GM18519 (cell line): Measurements from ENCODE around the gene BLVRA.

Experiments used
- ATAC-seq: cut with Tn5 transposase; IDR thresholded peaks from one replicate; pipeline ENCODE4 v1.9.1; 2021; ENCODE audit warnings: mild to moderate bottlenecking, moderate library complexity; ENCODE audit not compliant: unreplicated experiment, low FRiP score

The BLVRA gene

GRCh38 chr7:43747328-43748105 lies 11.0 kb upstream of the BLVRA start:
- no peak for ATAC-seq

- ATAC-seq, result no peak
Observed at GRCh38 chr7:43749383-43749940, 9.0 kb upstream of the BLVRA start.

- peak; percentile 19 for ATAC-seq
Observed at GRCh38 chr7:43750016-43750887, 8.2 kb upstream of the BLVRA start.

- no peak for ATAC-seq
Observed at GRCh38 chr7:43752411-43752810, 6.1 kb upstream of the BLVRA start.

- ATAC-seq, result no peak
Observed at GRCh38 chr7:43753271-43753810, 5.1 kb upstream of the BLVRA start.

GRCh38 chr7:43753843-43754242 lies 4.6 kb upstream of the BLVRA start:
- ATAC-seq, result no peak

GRCh38 chr7:43754596-43754995 lies 3.9 kb upstream of the BLVRA start:
- ATAC-seq, result no peak

- ATAC-seq, result no peak
Observed at GRCh38 chr7:43756368-43757072, 2.0 kb upstream of the BLVRA start.

- no peak for ATAC-seq
Observed at GRCh38 chr7:43757073-43757720, 1.3 kb upstream of the BLVRA start.

- peak; percentile 36 for ATAC-seq
Observed at GRCh38 chr7:43758822-43759683, 573 bp downstream of the BLVRA start.

GRCh38 chr7:43760861-43761260 lies 2.4 kb downstream of the BLVRA start:
- ATAC-seq, result no peak

- ATAC-seq, result no peak
Observed at GRCh38 chr7:43761382-43761781, 2.9 kb downstream of the BLVRA start.

GRCh38 chr7:43761938-43762692 lies 3.6 kb downstream of the BLVRA start:
- no peak for ATAC-seq

- ATAC-seq, result no peak
Observed at GRCh38 chr7:43763183-43763582, 4.7 kb downstream of the BLVRA start.

- no peak for ATAC-seq
Observed at GRCh38 chr7:43764039-43764761, 5.7 kb downstream of the BLVRA start.

GRCh38 chr7:43764807-43765491 lies 6.5 kb downstream of the BLVRA start:
- ATAC-seq, result no peak

- ATAC-seq, result no peak
Observed at GRCh38 chr7:43766564-43766963, 8.1 kb downstream of the BLVRA start.
